A549 (cell line): Measurements from ENCODE around the gene KCNN3. TPM values are rescaled to one million over a fixed set of nuclear protein-coding genes. Genes with fewer than 3 reads are reported as not detected.

Experiments used
- ATAC-seq, 2 experiments: fragments of 200-7000 bp in 1 of 2; fragments of >200 bp in 1 of 2; cut with Nextera tagmentation in 1 of 2; cut with Tn5 transposase in 1 of 2; 3 replicates each; pipeline versions ENCODE4 v1.8.0 to v1.9.1; 2018 to 2020; ENCODE audit warnings: mild to moderate bottlenecking in 1 of 2, moderate library complexity in 1 of 2
- CTCF ChIA-PET: fragments of 300-600 bp; sonication (Branson Sonifier 250); formaldehyde crosslinking; extraction: SDS; loops from one replicate; lab custom pipeline; 2021; ENCODE audit warnings: antibody characterized with exemption, inconsistent platforms; lab: Yijun Ruan, JAX
- POLR2A ChIA-PET: fragments of 350-600 bp; formaldehyde crosslinking; extraction: SDS; loops from one replicate; lab custom pipeline; 2021; ENCODE audit warnings: antibody characterized with exemption, inconsistent platforms; lab: Yijun Ruan, JAX
- DNase-seq, 2 experiments: peaks; one replicate each; pipeline versions ENCODE4 v3.0.0 to v3.0.0-alpha.2; 2011 to 2016; ENCODE audit warnings: low read depth in 1 of 2, low spot score in 1 of 2
- FAIRE-seq: peaks from 2 replicates; lab custom pipeline; 2011; peaks lifted over from hg19 to GRCh38; lab: Jason Lieb, UNC
- H3K27ac ChIP-seq, 2 experiments: fragments of >200 bp; sonication (Bioruptor Twin); formaldehyde crosslinking; 3 replicates each; pipeline ENCODE4 v1.5.1; 2016 to 2017
- H3K4me1 ChIP-seq: fragments of >200 bp; sonication (Bioruptor Twin); formaldehyde crosslinking; 3 replicates; pipeline ENCODE4 v1.6.1; 2016
- H3K4me2 ChIP-seq: fragments of >200 bp; sonication (Bioruptor Twin); formaldehyde crosslinking; 3 replicates; pipeline ENCODE4 v1.6.1; 2016
- H3K4me3 ChIP-seq: fragments of >200 bp; sonication (Bioruptor Twin); formaldehyde crosslinking; 3 replicates; pipeline ENCODE4 v1.5.1; 2016
- H3K9me3 ChIP-seq: fragments of >200 bp; sonication (Bioruptor Twin); formaldehyde crosslinking; 3 replicates; pipeline ENCODE4 v1.6.1; 2016
- CBX2 ChIP-seq: fragments of 200-600 bp; sonication (generic); IDR thresholded peaks from 2 replicates; pipeline ENCODE4 v1.6.1; 2016; ENCODE audit warnings: low read depth, mild to moderate bottlenecking, borderline replicate concordance
- CBX8 ChIP-seq: fragments of 200-600 bp; sonication (generic); IDR thresholded peaks from 2 replicates; pipeline ENCODE4 v1.6.1; 2016
- CHD4 ChIP-seq: fragments of 200-600 bp; sonication (generic); IDR thresholded peaks from 2 replicates; pipeline ENCODE4 v1.6.1; 2016; ENCODE audit warnings: antibody characterized with exemption, mild to moderate bottlenecking, borderline replicate concordance
- EP300 ChIP-seq, 2 experiments: fragments of >200 bp; sonication (Bioruptor Twin); formaldehyde crosslinking; IDR thresholded peaks; 2 replicates in 1 of 2; 3 replicates in 1 of 2; pipeline ENCODE4 v1.6.1; 2016 to 2017
- ESRRA ChIP-seq: fragments of 150-350 bp; IDR thresholded peaks from 2 replicates; pipeline ENCODE4 v1.6.1; 2014; ENCODE audit warnings: mild to moderate bottlenecking, low read length, borderline replicate concordance
- HDAC2 ChIP-seq: fragments of 200-600 bp; sonication (generic); IDR thresholded peaks from 2 replicates; pipeline ENCODE4 v1.6.1; 2016
- HOXB5 ChIP-seq: fragments of 250-450 bp; sonication (Bioruptor Pico); IDR thresholded peaks from 2 replicates; pipeline ENCODE4 v1.5.0; 2020; ENCODE audit warnings: mild to moderate bottlenecking, moderate library complexity
- MAZ ChIP-seq: fragments of 150-350 bp; IDR thresholded peaks from 2 replicates; pipeline ENCODE4 v1.6.1; 2014; ENCODE audit warnings: antibody characterized with exemption, low read depth, low read length, borderline replicate concordance
- MYC ChIP-seq: IDR thresholded peaks from 2 replicates; pipeline ENCODE4 v1.6.1; 2012; ENCODE audit warnings: mild to moderate bottlenecking, inconsistent platforms, low read length, improper control_type of control experiment, borderline replicate concordance
- NPAS2 ChIP-seq: fragments of 250-450 bp; sonication (Bioruptor Pico); IDR thresholded peaks from 2 replicates; pipeline ENCODE4 v1.8.0; 2022; ENCODE audit warnings: mild to moderate bottlenecking, moderate library complexity, borderline replicate concordance
- PHF8 ChIP-seq: fragments of 200-600 bp; sonication (generic); IDR thresholded peaks from 2 replicates; pipeline ENCODE4 v1.6.1; 2016; ENCODE audit warnings: low read depth, mild to moderate bottlenecking, antibody characterized with exemption, moderate library complexity, borderline replicate concordance
- RFX5 ChIP-seq: fragments of 450-650 bp; IDR thresholded peaks from 2 replicates; pipeline ENCODE4 v1.7.1; 2014; ENCODE audit warnings: antibody characterized with exemption, mild to moderate bottlenecking, moderate library complexity
- SMC3 ChIP-seq: fragments of >200 bp; sonication (Bioruptor Twin); formaldehyde crosslinking; IDR thresholded peaks from 3 replicates; pipeline ENCODE4 v1.6.1; 2018; ENCODE audit warnings: inconsistent platforms
- ZC3H11A ChIP-seq: fragments of 450-650 bp; IDR thresholded peaks from 2 replicates; pipeline ENCODE4 v1.6.1; 2014; ENCODE audit warnings: antibody characterized with exemption, mild to moderate bottlenecking
- WGBS: methylation state at CpG from one replicate; pipeline ENCODE4 v1.1.6; 2017; ENCODE audit errors: missing lambda C conversion rate; 5-methylcytosine and 5-hydroxymethylcytosine counted together
- polyA plus RNA-seq, 4 experiments: library from polyadenylated mRNA; depleted of rRNA in 3 of 4; stranded (reverse); fragments of >200 nt; fragmentation: RNase III in 1 of 4; extraction: RNeasy Plus Mini Kit Qiagen cat#74134 plus additional on column Dnase treatment in 1 of 4; gene quantifications; 2 replicates in 3 of 4; 3 replicates in 1 of 4; pipeline ENCODE4 v1.2.3, GENCODE V29; 2011 to 2017
- TF ChIP-seq, protein P1 (sequence below): fragments of 450-650 bp; IDR thresholded peaks from 2 replicates; pipeline ENCODE4 v1.6.1; 2014; ENCODE audit warnings: antibody characterized with exemption
- TF ChIP-seq, protein P2 (sequence below): fragments of 150-350 bp; IDR thresholded peaks from 2 replicates; pipeline ENCODE4 v1.6.1; 2014; ENCODE audit warnings: low read depth, mild to moderate bottlenecking, low read length
- TF ChIP-seq, protein P3 (sequence below): fragments of >200 bp; sonication (Bioruptor Twin); formaldehyde crosslinking; IDR thresholded peaks from 2 replicates; pipeline ENCODE4 v1.6.1; 2016
- TF ChIP-seq, protein P4 (sequence below): fragments of 250-450 bp; sonication (Bioruptor Pico); IDR thresholded peaks from 2 replicates; pipeline ENCODE4 v1.5.0; 2020; ENCODE audit warnings: low read depth, mild to moderate bottlenecking, moderate library complexity

The KCNN3 gene
- polyA plus RNA-seq, 2 of the 4 experiments (the other 2 are of a cell fraction) = 0.01 to 0.03 TPM

DNA sequence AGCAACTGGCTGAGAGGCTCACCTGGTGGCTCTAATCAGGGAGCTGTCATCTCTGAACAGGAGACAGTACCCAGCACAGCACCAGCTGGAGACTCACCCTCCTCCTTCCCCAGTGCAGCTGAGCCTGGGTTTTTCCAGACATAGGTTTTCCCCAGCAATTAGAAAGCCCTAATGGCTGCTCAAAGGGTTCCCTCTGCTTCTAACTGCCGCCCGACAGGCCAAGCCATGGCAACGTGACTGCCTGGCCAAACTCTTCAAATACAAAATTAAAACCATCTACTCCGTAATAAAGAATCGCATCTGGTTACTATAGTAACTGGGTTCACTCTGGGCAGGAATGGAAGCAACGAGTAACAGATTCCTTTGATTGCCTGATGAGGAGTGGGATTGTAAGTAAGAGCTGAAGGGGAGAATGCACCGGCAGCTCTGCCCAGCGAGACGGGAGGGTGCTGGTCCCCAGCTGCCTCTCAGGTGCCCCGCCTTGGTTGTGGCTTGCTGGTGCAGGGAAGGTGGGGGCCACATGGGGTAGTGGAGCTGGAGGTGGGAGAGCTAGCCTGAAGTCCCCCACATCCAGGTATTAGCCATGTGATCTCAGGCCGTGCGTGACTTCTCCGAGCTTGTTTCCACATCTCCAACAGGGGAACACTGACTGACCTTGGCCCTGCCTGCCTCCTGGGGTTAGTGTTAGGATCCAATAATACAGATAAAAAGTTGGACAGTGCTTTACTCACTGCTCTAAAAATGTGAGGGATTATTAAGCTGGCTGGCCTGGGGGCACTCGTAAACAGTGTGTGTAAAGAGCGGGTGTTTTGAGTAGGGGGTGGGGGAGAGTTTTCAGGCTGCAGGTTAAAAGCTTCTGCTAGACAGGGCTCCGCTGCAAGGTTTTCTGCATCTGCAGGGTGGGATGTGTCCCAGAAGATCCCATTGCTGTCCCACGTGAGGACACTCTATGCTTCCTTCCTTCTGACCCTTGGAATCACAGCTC, 94.2 kb downstream of the KCNN3 start:
- ChIA-PET POLR2A (interaction anchor here (0.7 kb wide), 1 partner anchor 227 kb away, joined by 8 read pairs; the partner anchor contains the start of gene ZBTB7B), CTCF (interaction anchor here (0.9 to 1.7 kb wide), 4 partner anchors 15 to 216 kb away, joined by 3 to 8 read pairs (median 4); no protein-coding TSS in a partner anchor)
- no peak for TF ChIP-seq RFX5
- TF ChIP-seq EP300 (IDR thresholded peaks at IDR 0.05) = no peak
- no peak for TF ChIP-seq MAZ
- no peak for TF ChIP-seq NPAS2 (CRISPR knock-in tag)
- TF ChIP-seq CHD4 = no peak
- TF ChIP-seq ESRRA = no peak
- TF ChIP-seq, protein P1, sequence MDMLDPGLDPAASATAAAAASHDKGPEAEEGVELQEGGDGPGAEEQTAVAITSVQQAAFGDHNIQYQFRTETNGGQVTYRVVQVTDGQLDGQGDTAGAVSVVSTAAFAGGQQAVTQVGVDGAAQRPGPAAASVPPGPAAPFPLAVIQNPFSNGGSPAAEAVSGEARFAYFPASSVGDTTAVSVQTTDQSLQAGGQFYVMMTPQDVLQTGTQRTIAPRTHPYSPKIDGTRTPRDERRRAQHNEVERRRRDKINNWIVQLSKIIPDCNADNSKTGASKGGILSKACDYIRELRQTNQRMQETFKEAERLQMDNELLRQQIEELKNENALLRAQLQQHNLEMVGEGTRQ = no peak
- TF ChIP-seq CBX2 = no peak
- no peak for TF ChIP-seq CBX8
- no peak for TF ChIP-seq PHF8
- no peak for TF ChIP-seq HDAC2
- TF ChIP-seq, protein P2, sequence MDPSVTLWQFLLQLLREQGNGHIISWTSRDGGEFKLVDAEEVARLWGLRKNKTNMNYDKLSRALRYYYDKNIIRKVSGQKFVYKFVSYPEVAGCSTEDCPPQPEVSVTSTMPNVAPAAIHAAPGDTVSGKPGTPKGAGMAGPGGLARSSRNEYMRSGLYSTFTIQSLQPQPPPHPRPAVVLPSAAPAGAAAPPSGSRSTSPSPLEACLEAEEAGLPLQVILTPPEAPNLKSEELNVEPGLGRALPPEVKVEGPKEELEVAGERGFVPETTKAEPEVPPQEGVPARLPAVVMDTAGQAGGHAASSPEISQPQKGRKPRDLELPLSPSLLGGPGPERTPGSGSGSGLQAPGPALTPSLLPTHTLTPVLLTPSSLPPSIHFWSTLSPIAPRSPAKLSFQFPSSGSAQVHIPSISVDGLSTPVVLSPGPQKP = no peak
- no peak for TF ChIP-seq ZC3H11A
- 58% methylated on average over 17 of the region's 17 CpGs for WGBS
- no peak for ATAC-seq
- no peak for DNase-seq
- Histone ChIP-seq H3K4me3 (no peak overlapping the region), H3K4me2 (no peak overlapping the region), H3K9me3 (peaks cover 12% of the 10 kb centered on the region; the same call in 2 of the 3 replicates), H3K27ac (no peak overlapping the region), H3K4me1 (no peaks in the 10 kb centered on the region)
- FAIRE-seq = no peak

DNA sequence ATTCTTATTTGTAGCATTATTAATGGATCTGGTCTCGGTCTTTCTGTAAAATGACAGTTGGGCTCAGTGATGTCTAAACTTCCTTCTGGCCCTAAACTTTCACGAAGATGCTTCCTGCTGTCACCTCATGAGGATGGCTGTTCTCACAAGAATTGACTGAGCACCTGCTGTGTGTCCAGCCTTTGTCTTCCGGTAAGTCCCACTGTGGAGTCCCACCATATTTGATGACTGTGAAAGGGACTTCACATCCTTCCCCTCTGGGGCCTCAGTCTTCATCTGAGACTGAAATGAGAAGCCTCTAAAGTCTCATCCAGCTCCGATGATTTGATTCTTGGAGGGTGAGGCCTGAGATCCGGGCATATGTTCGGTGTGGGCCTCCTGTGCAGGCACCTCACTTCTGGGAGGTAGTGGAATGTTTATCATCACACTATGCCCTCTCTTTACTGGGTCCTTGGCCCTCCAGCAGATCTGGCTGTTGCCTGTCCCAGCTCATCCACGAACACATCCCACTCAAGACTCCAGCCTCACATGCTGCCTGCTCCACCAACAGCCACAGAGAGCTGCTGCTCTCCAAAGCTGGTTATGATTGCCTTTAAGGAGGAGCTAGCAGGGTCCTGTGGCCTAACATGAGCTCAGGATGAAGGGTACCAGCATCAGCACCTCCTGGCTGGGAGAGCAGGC, 95.8 kb downstream of the KCNN3 start:
- no peak for FAIRE-seq
- H3K4me1 ChIP-seq = no peaks in the 10 kb centered on the region
- H3K27ac ChIP-seq = no peak overlapping the region
- H3K4me3 ChIP-seq = no peak overlapping the region
- CTCF ChIA-PET = interaction anchor here (0.6 to 1.3 kb wide), 6 partner anchors 9 to 104 kb away, joined by 3 to 4 read pairs (median 3); no protein-coding TSS in a partner anchor
- 67% methylated on average over 7 of the region's 7 CpGs for WGBS
- TF ChIP-seq, protein P1 = no peak
- TF ChIP-seq EP300 (IDR thresholded peaks at IDR 0.05) = no peak
- TF ChIP-seq, protein P3, sequence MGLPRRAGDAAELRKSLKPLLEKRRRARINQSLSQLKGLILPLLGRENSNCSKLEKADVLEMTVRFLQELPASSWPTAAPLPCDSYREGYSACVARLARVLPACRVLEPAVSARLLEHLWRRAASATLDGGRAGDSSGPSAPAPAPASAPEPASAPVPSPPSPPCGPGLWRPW = no peak
- no peak for TF ChIP-seq CHD4
- TF ChIP-seq HOXB5 (CRISPR knock-in tag) = no peak
- TF ChIP-seq, protein P4, sequence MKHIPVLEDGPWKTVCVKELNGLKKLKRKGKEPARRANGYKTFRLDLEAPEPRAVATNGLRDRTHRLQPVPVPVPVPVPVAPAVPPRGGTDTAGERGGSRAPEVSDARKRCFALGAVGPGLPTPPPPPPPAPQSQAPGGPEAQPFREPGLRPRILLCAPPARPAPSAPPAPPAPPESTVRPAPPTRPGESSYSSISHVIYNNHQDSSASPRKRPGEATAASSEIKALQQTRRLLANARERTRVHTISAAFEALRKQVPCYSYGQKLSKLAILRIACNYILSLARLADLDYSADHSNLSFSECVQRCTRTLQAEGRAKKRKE (CRISPR knock-in tag) = no peak
- no peak for TF ChIP-seq MYC
- no peak for TF ChIP-seq SMC3
- ATAC-seq = peak; percentile 33 to 49; a peak in 2 of 6 replicates
- H3K4me2 ChIP-seq = no peak overlapping the region
- no peak for DNase-seq
- POLR2A ChIA-PET = no interaction called here
- peaks cover 10% of the 10 kb centered on the region; the same call in 2 of the 3 replicates for H3K9me3 ChIP-seq
